Gastrocnemius medialis (tissue), 4 donors: ENCODE measurements around the gene CD164.

Experiments
- CTCF ChIP-seq, 5 experiments: fragments of 450-650 bp in 3 of 5; fragments of 200-600 bp in 2 of 5; sonication (generic) in 2 of 5; IDR thresholded peaks in 4 of 5; conservative IDR thresholded peaks in 1 of 5; 1 replicate in 4 of 5; 2 replicates in 1 of 5; pipeline ENCODE4 v1.5.1; 2016 to 2019; ENCODE audit warnings: antibody characterized with exemption in 5 of 5, mild to moderate bottlenecking in 3 of 5, moderate library complexity in 3 of 5
- POLR2A ChIP-seq, 2 donors: fragments of 450-650 bp; IDR thresholded peaks; one replicate each; pipeline ENCODE4 v1.6.1; 2017; ENCODE audit warnings: antibody characterized with exemption in 2 of 2, mild to moderate bottlenecking in 2 of 2, moderate library complexity in 2 of 2

- TF ChIP-seq CTCF (IDR thresholded peaks at IDR 0.05 in 4 of 5, conservative IDR thresholded peaks at IDR 0.05 in 1 of 5) = no peak
- TF ChIP-seq POLR2A (IDR thresholded peaks at IDR 0.05) = no peak
Measured at GRCh38 chr6:109374326-109374892, 7.9 kb downstream of the CD164 start.
